Duodenal mucosa (tissue), 2 donors: Measurements from ENCODE around the gene LAG3.

Experiments
- H3K27ac ChIP-seq: one replicate; pipeline ENCODE4 v1.7.0; 2013; ENCODE audit warnings: low read depth, low read length
- H3K27me3 ChIP-seq, 2 donors: one replicate each; pipeline ENCODE4 v1.7.0; 2013; ENCODE audit warnings: low read length in 2 of 2, control low read depth in 1 of 2; ENCODE audit not compliant: insufficient read depth in 2 of 2, control insufficient read depth in 1 of 2
- H3K36me3 ChIP-seq, 2 donors: one replicate each; pipeline ENCODE4 v1.7.0; 2013; ENCODE audit warnings: low read length in 2 of 2, control low read depth in 1 of 2; ENCODE audit not compliant: insufficient read depth in 2 of 2, control insufficient read depth in 1 of 2
- H3K4me1 ChIP-seq, 2 donors: one replicate each; pipeline ENCODE4 v1.7.0; 2013; ENCODE audit warnings: low read length in 2 of 2, control low read depth in 1 of 2; ENCODE audit not compliant: insufficient read depth in 2 of 2, control insufficient read depth in 1 of 2
- H3K4me3 ChIP-seq, 2 donors: one replicate each; pipeline ENCODE4 v1.7.0; 2013; ENCODE audit warnings: low read length in 2 of 2, low read depth in 1 of 2
- H3K9ac ChIP-seq, 2 donors: one replicate each; pipeline ENCODE4 v1.7.0; 2013; ENCODE audit warnings: low read length in 2 of 2, low read depth in 1 of 2
- H3K9me3 ChIP-seq, 2 donors: one replicate each; pipeline ENCODE4 v1.7.0; 2013; ENCODE audit warnings: low read length in 2 of 2, control low read depth in 1 of 2; ENCODE audit not compliant: control insufficient read depth in 1 of 2

LAG3 gene

DNA sequence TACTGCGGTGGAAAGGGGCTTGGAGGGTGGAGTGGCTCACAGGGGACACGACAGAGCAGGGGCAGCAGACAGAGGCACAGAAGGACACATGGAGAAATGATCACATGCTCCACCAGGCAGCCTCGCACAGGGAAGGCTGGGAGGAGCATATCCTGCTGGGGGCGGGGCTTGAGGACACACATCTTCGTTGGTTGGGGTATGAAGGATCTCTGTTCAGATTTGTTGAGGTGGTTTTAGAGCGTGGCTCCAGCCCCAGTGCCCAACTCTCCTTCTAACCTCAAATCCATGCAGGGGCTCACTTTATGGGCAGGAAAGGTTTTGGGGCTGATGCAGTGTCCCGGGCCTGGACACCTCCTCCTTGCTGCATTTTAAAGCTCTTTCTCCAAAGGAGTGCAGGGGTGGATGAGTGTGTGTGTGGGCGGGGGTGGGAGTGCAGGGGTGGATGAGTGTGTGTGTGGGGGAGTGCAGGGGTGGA is 55.2 kb downstream of the LAG3 start:
- no peaks in the 10 kb centered on the region for H3K9me3 ChIP-seq
- peaks cover 19 to 25% of the 10 kb centered on the region in 2 donors for H3K27me3 ChIP-seq
- H3K4me1 ChIP-seq: peaks cover 5 to 33% of the 10 kb centered on the region in 2 donors
- no peak overlapping the region for H3K27ac ChIP-seq
- H3K36me3 ChIP-seq: peaks cover 0 to 4% of the 10 kb centered on the region in 2 donors
- no peak overlapping the region for H3K4me3 ChIP-seq
- H3K9ac ChIP-seq: no peak overlapping the region
